Psoas muscle (tissue), 8 donors: ENCODE results near the gene MAP2K1. TPM values are rescaled to one million over a fixed set of nuclear protein-coding genes. Genes with fewer than 3 reads are reported as not detected.

ENCODE experiments used
- ATAC-seq, 4 donors: fragments of 200-7000 bp; cut with Tn5 transposase; one replicate each; pipeline ENCODE4 v1.9.1; 2020; ENCODE audit warnings: moderate library complexity in 3 of 4, mild to moderate bottlenecking in 2 of 4
- DNase-seq, 2 donors: peaks; one replicate each; pipeline ENCODE4 v3.0.0-alpha.2; 2020
- H3K27ac ChIP-seq: fragments of 200-600 bp; one replicate; pipeline ENCODE4 v1.8.0; 2022
- H3K27me3 ChIP-seq, 3 donors: fragments of 200-600 bp in 1 of 3; one replicate each; pipeline versions ENCODE4 v1.6.1 to v1.8.0; 2013 to 2022; ENCODE audit warnings: low read length in 2 of 3, mild to moderate bottlenecking in 2 of 3, moderate library complexity in 1 of 3; ENCODE audit not compliant: insufficient read depth in 3 of 3
- H3K36me3 ChIP-seq, 2 donors: fragments of 200-600 bp in 1 of 2; one replicate each; pipeline versions ENCODE4 v1.6.1 to v1.8.0; 2013 to 2022; ENCODE audit warnings: low read depth in 1 of 2, mild to moderate bottlenecking in 1 of 2, moderate library complexity in 1 of 2; ENCODE audit not compliant: insufficient read depth in 1 of 2
- H3K4me1 ChIP-seq: fragments of 200-600 bp; one replicate; pipeline ENCODE4 v1.8.0; 2022
- H3K4me3 ChIP-seq: fragments of 200-600 bp; one replicate; pipeline ENCODE4 v1.8.0; 2022; ENCODE audit warnings: mild to moderate bottlenecking
- H3K9me3 ChIP-seq: fragments of 200-600 bp; one replicate; pipeline ENCODE4 v1.8.0; 2022
- CTCF ChIP-seq: fragments of 200-600 bp; IDR thresholded peaks from one replicate; pipeline ENCODE4 v1.8.0; 2022; ENCODE audit warnings: antibody characterized with exemption
- WGBS, 3 donors: extraction: QIAGEN DNeasy Blood & Tissue Kit; methylation state at CpG; one replicate each; pipeline versions ENCODE4 v1.1.6 to v1.1.7; 2013; 5-methylcytosine and 5-hydroxymethylcytosine counted together
- intact Hi-C, 2 donors: fragments of 100-400 bp; cut with DNase I; formaldehyde crosslinking; loops; one replicate each; pipeline versions ENCODE4 v1.11.0 to v1.14.2; 2022
- polyA plus RNA-seq, 3 donors: library from polyadenylated mRNA; stranded (reverse); fragments of 200-250 nt; gene quantifications; one replicate each; pipeline ENCODE4 v1.2.3, GENCODE V29; 2013
- total RNA-seq, 4 donors: library from RNA; stranded (reverse); fragmentation: NEBNext Ultra II Directional in 2 of 4; extraction: Animal tissue kit (Norgen Biotek cat#: 25700) in 2 of 4; gene quantifications; one replicate each; pipeline versions ENCODE4 v1.2.1 to v1.2.4, GENCODE V29; 2021 to 2023
- donor health status: healthy with polysubstance abuse.
- donor health status: DM: no; HTN: no; CAD: no; lungs with moderate emphysema.
- donor health status: Bipolar disorder and iron deficiency.
- donor health status: healthy.
- donor health status: DM: yes; HTN: yes; CAD: no.
- donor health status: DM: no; HTN: no; CAD: no.
- donor health status: DM: no; HTN: no; CAD: no.
- donor health status: DM: yes; HTN: yes; CAD: no.

MAP2K1 gene
- total and polyA plus RNA-seq, 7 donors = 56.3 to 135 (median 66.9) TPM

- Histone ChIP-seq H3K36me3 (peaks cover 0 to 5% of the 10 kb centered on the region in 2 donors), H3K4me3 (no peak overlapping the region), H3K27me3 (no peaks in the 10 kb centered on the region), H3K27ac (no peak overlapping the region), H3K4me1 (no peaks in the 10 kb centered on the region), H3K9me3 (no peaks in the 10 kb centered on the region)
- ATAC-seq (no peak), DNase-seq (no peak)
- intact Hi-C loops = no loop called here
- no peak for TF ChIP-seq CTCF
- WGBS, 3 donors = 86 to 94% (median 93%) methylated on average over 9 of the region's 9 CpGs
Measured at GRCh38 chr15:66535056-66535455, 148.3 kb downstream of the MAP2K1 start.

Other genes with a start within 250 kb of the MAP2K1 start
- gene MEGF11, start 133.2 kb upstream of the MAP2K1 start, total RNA-seq = not detected
- under 1 TPM in 2 of 3 donors, not detected in 1; 0.04 to 0.05 TPM for gene MEGF11, start 133.2 kb upstream of the MAP2K1 start, polyA plus RNA-seq
- 10 to 100 TPM; 27.8 to 38.7 (median 34.9) TPM for gene DIS3L, start 93.3 kb upstream of the MAP2K1 start, total RNA-seq
- gene DIS3L, start 93.3 kb upstream of the MAP2K1 start, polyA plus RNA-seq = 10 to 100 TPM; 11.0 to 41.5 (median 21.8) TPM
- gene TIPIN, start 30.2 kb upstream of the MAP2K1 start, total RNA-seq = 1 to 10 TPM; 3.1 to 4.9 (median 3.5) TPM
- gene TIPIN, start 30.2 kb upstream of the MAP2K1 start, polyA plus RNA-seq = 1 to 10 TPM; 6.7 to 7.5 (median 7.3) TPM
- 10 to 100 TPM; 32.7 to 50.3 (median 33.4) TPM for gene SNAPC5, start 110.8 kb downstream of the MAP2K1 start, total RNA-seq
- gene SNAPC5, start 110.8 kb downstream of the MAP2K1 start, polyA plus RNA-seq = 10 to 100 TPM; 34.7 to 86.0 (median 51.8) TPM
- 1,000 to 10,000 TPM; 1,435 to 2,180 (median 2,033) TPM for gene RPL4, start 117.9 kb downstream of the MAP2K1 start, total RNA-seq
- gene RPL4, start 117.9 kb downstream of the MAP2K1 start, polyA plus RNA-seq = 1,000 to 10,000 TPM; 2,343 to 3,153 (median 2,635) TPM
- 1 to 10 TPM; 2.2 to 4.2 (median 2.6) TPM for gene ZWILCH, start 118.4 kb downstream of the MAP2K1 start, total RNA-seq
- 1 to 10 TPM; 1.5 to 4.5 (median 2.9) TPM for gene ZWILCH, start 118.4 kb downstream of the MAP2K1 start, polyA plus RNA-seq
- not detected for gene LCTL, start 179.1 kb downstream of the MAP2K1 start, total RNA-seq
- gene LCTL, start 179.1 kb downstream of the MAP2K1 start, polyA plus RNA-seq = not detected